Measurements from ENCODE around the gene ATXN1.

The ATXN1 gene

DNA sequence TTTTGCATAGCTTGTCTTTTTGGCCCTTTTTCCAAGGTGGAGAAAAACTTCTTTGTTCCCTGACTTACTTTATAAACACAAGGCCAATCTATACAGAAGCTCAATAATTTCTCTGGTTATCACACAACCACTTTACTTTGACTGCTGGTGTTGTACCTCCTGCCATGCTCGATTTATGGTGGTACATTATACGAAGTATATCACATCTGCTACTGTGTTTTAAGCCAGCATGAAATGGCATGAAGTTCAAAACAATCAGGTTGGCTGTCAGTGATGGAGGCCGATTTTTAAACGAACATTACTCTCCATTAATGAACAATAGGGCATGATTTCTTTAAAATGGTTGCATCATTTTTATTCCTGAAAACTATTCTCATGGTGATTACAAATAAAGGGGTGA is 21.0 kb upstream of the ATXN1 start:
- DNase-seq: no peak

DNA sequence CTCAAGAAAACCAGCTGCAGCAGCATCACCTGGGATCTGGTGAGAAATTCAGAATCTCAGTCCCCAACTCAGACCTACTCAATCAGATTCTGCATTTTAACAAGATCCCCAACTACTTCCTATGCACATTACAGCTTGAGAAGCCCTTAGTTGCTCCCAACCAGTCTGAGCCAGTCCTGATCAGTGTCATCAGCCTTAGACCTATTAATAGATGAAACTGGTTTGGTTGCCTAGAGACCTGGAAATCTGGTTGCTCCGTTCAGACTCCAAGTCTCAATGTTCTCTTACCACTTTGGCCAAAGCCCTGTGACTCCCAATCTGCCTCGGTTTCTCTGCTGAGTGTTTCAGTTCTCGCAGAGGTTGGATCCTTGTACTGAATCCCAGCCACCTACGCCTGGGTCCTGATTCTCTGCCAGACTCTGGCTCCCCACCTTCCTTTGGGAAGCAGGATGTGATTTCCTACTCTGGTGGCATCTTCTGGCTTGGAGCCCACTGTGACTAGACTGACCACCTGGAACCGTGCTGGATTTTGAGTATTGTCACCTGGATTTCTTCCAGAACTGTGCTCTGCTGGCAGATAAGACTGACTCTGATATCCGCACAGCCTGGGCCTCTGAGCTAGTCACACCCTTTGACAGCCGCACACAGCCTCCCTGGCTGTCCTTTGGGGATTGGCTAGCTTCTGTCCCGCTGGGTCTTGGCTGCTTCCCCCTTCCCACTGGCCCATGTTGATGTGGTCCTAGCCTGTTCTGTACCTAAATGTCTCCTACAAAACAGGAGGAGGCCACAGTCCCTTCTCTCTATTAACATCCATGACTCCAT is 20.3 kb upstream of the ATXN1 start:
- no peak for DNase-seq

DNA sequence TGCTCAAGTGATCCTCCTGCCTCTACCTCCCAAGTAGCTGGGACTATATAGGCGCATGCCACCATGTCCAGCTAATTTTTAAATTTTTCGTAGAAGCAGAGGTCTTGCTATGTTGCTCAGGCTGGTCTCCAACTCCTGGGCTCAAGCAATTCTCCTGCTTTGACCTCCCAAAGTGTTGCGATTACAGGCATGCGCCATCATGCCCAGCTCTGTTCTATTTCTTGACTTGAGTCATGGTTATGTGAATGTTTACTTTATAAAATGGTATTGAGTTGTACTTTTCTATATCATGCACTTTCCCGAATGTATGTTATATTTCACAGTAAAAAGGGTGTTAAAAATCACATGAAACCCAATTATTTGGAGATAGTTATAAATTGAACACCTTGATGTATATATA is 17.3 kb upstream of the ATXN1 start:
- DNase-seq: no peak

DNA sequence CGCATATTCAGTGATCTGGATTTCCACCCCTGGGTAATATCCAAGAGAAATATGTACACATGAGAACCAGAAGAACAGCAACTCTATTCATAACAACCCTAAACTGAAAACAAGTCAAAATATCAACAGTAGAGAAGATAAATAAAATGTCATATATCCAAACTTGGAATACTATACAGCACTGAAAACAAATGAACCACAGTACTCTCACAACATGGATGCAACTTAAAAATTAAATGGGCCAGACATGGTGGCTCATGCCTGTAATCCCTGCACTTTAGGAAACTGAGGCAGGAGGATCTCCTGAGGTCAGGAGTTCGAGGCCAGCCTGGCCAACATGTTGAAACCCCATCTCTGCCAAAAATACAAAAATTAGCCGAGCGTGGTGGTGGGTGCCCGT is 16.5 kb upstream of the ATXN1 start:
- DNase-seq: no peak

DNA sequence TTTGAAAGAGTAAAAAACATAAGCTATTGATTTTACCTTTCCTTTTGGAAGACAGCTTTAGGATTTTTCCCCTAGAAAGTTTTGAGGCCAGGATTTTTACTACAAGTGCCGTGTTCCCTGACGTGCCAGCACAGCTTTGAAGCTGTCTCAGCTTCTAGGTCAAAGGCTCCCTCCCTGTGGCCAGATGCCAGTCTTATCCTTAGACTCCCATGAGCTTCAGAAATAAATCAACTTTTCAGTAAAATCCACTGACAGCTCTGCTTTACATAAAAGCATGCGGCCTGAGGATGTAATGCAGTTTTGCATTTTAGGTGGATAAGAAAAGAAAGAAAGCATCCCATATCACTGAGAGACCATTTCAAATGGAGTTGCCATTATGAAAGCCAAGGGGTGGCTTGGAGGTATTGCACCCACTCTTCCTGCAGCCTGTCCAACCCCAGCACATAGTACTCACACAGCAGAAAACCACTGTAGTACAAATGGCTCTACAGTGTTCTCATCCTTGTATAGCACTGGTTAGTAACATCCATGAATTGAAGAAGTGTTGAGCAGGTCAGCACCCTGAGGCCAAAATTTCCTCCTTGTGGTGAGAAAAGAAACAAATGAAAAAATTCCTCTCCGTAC is 15.2 kb upstream of the ATXN1 start:
- DNase-seq: no peak

DNA sequence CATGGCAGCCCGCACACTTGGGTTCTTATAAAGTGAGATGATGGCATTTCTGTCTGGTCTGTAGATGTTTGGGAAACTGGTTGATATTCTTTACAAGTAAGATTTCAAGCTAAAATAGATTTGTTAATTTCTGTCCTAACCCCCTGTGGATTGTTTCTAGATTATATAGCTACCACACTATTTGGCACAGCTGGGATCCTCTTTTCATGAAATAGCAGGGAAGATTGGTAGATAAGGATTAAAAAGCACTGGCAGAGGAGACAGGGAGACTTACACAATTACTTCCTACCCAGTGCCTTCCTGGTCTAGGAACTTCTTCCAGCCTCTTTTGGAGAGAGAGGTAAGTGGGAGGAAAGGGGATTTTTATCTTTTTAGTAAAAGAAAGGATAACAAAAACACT is 13.2 kb upstream of the ATXN1 start:
- no peak for DNase-seq

DNA sequence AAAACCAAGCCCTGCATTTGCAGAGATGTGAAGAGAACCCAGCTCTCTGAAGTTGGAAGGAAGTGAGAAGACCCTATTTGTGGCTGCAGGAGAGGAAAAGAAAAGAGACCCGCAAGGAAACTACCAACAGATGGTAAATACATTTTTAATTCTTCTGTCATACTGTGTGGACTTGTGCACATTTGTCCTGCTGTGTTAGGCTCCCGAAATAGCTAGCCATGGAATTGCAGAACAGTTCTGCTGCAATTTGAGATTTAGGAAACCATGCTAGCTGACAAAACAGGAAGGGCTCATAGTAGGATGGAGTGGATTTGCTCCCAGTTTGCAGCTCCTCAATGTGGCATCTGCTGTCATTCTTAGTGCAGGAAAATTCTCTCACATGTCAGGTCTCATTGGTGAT is 12.1 kb upstream of the ATXN1 start:
- DNase-seq: no peak

DNA sequence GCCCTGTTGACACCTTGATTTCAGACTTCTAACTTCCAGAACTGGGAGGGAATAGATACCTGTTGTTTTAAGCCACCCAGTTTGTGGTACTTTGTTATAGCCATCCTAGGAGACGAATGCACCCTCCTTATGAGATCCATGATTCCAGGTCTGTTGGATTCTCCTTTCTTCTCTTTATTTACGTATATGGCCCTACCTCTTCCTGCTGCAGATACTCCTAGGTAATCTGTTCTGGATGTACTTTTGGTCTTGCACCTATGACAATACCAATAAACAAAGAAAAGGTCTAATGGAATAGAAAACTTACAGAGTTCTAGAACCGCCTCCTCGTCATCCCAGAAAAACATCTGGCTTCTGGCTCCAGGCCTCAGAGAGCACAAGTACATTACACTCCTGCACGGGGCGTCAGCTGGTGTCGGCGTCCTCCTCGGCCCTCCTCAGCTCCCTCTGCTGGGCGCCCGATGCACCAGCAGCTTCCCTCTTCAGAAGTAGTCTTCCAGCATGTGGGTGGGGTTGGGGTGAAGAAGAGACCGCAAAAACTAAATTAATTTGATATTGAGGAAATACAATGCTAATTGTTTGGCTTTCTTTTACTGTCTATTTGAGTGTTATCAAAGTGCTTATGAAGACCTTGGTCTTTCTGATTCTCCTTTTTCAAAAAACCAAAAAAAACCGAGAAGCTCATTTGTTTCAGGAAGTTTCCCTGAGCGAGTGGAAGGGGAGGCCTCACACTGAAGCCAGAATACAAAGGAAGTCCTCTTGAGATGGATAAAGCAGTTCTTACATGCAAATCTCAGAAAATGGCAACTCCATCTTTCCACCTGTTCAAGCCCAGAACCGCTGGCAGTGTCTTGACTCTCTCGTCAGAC is 9.7 kb upstream of the ATXN1 start:
- DNase-seq: no peak

DNA sequence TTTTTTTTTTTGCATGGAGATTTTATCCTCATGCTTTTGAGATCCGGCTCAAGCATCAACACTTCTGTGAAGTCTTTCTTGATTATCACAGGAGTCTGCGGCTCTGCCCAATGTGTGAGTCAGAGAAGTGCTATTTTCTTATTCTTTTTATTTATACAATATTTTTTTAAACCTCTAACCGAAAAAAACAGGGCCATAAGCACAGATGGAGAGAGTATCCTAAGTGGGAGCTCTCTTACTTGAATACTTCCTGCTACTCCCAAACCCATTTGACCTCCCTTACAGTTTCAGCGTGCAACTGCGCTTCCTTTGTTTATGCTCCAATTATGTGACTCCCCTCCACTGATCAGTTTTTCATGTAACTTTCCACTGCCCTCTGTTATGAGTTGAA is 8.7 kb upstream of the ATXN1 start:
- DNase-seq: no peak

DNA sequence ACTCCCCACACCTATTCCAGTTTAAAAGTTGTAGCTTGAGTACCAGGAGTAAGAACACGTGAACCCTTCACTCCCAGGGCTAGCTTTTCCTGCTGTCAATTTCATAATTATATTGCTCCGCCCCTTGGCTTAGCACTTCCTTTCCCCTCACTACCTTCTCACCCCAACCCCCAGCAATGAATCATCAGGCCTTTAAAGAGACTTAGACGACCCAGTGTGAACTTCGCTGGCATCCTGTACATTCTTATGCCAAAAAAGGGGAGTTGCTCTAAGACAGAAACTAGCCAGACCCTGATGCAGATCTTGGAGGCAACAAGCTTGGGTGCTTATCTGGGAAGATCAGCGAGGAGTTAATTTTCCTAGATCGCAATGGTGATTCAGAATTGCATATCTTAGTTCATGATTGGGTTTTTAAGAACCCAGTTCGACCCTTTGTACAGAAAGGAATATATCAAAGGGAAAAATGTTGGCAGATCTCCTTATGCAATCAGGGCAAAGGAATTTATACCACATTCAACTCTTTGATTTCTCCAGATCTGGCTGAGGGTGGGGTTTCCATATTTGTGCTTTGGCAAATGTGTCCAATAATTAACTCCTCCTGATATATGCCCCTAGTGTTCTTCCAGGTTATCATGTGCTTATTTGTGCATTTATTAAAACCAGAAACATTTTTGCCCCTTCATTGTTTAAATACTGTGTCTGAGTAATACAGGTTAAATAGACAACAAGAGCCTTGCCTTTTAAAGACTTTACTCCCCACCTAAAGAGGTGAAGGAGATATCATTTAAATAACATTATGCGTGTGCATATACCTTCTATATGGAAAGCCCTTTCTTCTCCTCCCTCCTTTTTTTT is 8.1 kb upstream of the ATXN1 start:
- no peak for DNase-seq

DNA sequence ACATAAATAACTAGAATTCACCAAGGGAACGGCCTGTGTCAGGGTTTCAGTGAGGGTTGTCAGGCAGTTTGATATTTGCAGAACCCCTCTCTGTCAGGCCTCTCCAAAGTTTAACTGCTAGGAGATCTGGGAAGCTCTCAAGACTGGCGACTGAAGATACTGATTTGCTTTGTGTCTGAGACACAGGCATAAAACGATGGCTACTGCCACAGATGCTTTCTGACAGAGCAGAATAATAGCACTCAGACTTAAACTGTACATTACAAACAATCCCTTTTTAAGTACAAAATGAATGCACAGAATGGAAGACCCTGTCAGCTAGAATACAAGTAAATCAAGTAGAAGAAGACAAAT is 7.2 kb upstream of the ATXN1 start:
- no peak for DNase-seq

DNA sequence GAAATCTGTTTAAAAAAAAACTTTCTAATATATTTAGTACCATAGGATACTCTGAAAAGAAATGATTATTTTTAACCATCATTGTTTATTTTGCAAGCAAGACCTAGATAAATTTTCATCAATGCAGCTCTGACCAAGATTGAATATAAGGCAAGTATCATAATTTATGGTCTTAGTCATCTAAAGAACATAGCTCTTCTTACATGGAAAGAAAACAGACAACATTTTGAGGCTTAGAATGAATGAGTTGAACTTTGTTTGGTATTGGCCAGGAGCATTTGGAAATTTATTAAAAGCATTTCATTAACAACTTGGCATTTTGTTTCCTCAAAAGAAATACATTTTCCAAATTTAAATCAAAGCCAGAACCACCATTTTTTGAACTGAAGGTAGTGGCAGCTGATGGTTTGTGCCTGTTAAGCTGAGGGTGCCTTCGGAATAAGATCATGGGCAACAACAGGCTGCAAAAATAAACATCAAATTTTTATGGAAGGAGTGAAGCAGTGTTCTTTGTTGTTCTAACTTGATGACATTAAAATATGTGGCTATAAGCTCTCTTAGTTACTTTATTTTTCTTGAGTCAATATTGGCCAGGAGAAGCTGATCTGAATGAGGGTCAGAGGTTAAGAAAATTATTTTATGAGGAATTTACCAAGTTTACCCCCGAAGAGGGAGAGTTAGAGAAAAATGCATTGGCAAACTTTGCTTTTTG is 6.7 kb upstream of the ATXN1 start:
- DNase-seq: no peak

DNA sequence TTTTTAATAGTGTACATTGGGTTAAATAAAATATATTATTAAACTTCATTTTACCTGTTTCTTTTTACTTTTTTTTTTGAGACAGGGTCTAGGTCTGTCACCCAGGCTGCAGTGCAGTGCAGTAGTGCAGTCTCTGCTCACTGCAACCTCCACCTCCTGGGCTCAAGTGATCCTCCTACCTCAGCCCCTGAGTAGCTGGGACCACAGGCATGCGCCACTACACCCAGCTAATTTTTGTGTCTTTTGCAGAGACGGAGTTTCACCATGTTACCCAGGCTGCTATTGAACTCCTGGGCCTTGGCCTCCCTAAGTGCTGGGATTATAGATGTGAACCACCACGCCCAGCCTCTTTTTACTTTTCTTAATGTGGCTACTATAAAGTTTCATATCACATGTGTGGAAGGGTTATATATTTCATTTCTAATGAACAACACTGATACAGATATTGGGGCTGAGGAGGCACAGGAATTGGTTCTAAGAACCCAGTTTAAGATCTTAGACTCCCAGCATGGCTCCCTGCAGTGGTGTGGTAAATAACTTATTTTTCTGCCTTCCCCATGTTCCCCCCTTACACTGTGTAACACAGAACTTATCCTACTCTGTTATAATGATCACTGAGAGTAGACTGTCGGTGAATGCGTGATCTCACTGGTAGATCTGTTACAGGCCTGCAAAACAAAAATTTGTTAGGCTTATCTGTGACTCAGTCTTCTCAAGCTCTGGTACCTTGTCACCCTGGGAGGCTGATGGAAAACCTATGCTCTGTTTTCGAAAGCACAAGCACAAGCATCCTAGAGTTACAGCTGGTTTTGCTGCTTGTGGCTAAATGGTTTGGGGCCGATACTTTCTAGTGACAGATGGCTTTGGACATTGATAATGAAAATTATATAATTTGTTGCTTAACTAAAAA is 5.8 kb upstream of the ATXN1 start:
- no peak for DNase-seq

DNA sequence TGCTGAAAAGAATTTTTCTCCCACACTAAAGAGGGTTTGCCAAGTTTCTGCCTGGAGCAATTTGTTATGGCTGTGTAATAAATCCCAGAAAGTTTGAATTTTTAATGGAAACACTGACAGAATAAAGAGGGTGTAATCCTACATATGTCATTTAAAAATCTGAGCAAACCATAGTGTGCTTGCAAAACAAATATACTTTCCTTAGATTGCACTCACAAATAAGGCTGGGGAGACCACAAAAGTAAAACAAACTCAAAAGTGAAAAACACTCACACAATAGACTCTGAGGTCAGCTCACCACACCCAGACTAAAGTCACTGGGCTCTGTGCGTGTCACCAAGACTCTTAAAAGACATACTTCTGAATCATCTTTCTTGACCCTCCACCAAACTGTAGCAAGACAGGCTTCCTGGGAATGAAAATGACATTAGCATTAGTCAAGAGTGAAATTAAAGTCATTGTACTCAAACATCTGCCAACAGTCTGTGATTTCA is 4.8 kb upstream of the ATXN1 start:
- no peak for DNase-seq

DNA sequence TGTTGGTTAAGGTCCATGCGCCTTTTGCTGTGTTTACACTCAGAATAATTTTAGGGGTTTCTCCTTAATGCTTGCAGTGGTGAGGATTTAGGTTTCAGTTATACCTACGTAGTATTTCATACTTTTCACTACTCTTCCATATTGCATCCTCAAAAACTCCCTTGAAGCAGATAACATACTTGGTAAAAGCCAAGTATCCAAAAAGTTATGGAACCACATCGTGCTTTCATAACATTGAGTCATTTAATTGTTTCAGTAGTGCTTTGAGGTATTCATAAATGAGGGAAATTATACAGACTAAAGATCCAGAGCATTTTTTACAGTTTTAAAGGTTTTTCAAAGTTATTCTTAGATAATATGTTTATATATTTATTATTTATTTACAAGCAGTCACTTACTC is 4.0 kb upstream of the ATXN1 start:
- DNase-seq: no peak

DNA sequence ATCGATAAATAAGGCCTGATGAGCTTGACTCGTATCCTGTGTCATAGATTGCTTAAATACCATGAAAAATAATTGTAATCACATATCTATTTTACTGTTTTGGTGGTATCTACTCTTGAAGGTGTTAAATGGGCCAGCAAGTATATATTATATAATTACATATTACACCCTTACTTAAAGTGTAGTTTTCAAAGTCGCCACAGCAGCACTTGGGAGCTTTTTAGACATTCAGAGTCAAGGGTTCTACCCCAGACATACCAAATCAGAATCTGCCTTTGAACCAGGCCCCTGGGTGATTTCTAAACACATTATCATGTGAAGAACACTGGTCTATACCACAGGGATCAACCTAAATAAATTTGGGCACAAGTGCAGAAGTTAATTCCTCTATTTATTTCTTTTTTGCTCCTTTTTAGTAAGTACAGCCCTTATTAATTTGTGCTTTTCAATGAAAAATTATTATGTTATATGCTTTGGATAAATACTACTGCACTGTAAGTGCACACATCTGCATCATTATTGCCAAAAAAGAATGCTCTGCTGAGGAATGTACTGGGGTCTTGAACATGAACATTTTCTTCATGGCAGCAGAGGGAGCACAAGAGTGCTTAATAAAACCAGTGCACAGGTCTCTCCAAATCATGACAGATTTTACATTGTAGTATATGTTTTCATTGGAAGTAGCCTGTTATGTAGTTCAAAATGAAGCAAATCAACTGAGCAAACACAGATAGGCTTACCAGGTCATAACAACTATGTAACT is 3.1 kb upstream of the ATXN1 start:
- DNase-seq: no peak

DNA sequence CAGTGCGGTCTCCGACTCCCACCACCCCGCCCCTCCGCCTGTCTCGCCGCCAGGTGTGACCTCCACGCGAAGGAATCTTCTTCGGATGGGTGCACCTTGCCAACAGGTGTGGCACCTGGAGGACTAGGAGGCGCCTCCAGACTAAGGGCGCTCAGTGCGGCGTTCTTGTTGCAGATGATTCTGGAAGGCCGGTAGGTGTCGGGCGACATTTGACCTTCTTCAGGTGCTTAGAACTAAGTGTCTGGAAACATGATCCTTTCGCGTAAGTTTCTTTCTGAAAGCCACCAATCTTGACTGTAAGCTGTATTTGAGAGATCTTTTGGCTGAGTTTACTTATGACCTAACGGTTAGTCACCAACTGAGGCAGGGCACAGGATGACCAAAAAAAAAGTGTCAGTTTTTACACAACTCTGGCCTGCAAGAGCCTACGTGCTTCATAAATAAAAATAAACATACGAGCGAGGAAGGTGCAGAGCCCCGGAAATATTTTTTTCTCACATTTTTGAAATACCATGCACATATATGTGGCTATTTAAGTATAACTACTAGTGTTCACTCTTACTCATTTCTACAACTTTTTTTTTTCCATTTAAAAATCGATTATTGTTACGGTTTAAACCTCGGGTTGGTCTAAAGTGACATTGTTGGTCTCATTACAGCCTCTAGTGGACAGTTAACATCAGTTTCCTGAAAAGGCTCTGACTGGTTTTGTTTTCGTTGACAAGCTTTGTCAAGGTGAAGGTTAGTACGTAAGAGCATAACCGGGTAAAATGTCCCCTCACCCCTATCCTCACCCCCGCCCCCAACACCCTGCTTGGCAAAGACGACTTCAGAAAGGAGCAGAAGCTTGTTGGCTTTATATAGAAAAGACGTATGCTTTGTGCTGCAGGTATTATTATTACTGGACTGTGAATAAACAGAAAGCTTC is 1.6 kb upstream of the ATXN1 start:
- DNase-seq: peak in 1 of 2 experiments; percentile 16

DNA sequence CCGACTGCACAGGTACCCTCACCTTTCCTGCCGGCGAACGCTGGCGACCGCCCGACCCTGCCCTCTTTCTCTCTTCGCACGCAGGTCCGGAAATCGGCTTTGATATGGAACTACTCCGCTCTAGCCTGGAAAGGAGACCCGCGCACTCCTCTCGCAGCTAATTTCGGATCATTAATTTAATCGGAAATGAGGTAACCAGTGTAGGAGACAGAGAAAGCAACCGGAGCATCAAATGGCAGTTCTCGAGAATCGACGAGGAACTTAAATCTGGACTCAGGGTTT is 949 bp upstream of the ATXN1 start:
- DNase-seq: no peak
